ENCODE data around the gene GNB2. TPM values are rescaled to one million over a fixed set of nuclear protein-coding genes. Genes with fewer than 3 reads are reported as not detected.

GNB2 gene
- total and polyA plus RNA-seq, 2 of the 13 experiments (the other 11 are each of a cell fraction or from before 2014, with no cell fraction given): 48.3 to 67.1 TPM

GRCh38 chr7:100723732-100724275 is 50.3 kb downstream of the GNB2 start (continued):
- TF ChIP-seq AKNA (CRISPR knock-in tag; IDR thresholded peaks at IDR 0.05; ENCODE audit: borderline replicate concordance) (no peak), ZBTB25 (CRISPR knock-in tag; IDR thresholded peaks at IDR 0.05) (no peak), SIN3B (IDR thresholded peaks at IDR 0.05; ENCODE audit: low read length) (no peak), SMARCE1 (IDR thresholded peaks at IDR 0.05; ENCODE audit: borderline replicate concordance) (no peak), MATR3 (CRISPR knock-in tag; IDR thresholded peaks at IDR 0.05) (no peak), MZF1 (CRISPR knock-in tag; IDR thresholded peaks at IDR 0.05; ENCODE audit: borderline replicate concordance) (no peak), EEA1 (CRISPR knock-in tag; IDR thresholded peaks at IDR 0.05; ENCODE audit: borderline replicate concordance) (no peak), ZNF33A (CRISPR knock-in tag; IDR thresholded peaks at IDR 0.05; ENCODE audit: borderline replicate concordance) (no peak), ZSCAN5A (CRISPR knock-in tag; IDR thresholded peaks at IDR 0.05; ENCODE audit: borderline replicate concordance) (no peak), ATAD3A (CRISPR knock-in tag; IDR thresholded peaks at IDR 0.05) (no peak), CHD4 (IDR thresholded peaks at IDR 0.05; ENCODE audit: borderline replicate concordance, low read length) (no peak), ZBTB33 (CRISPR knock-in tag; IDR thresholded peaks at IDR 0.05) (no peak; the same call in 1 of the 2 replicates), MBNL3 (CRISPR knock-in tag; conservative IDR thresholded peaks at IDR 0.05) (no peak), SKI (IDR thresholded peaks at IDR 0.05; ENCODE audit: partially characterized antibody) (no peak)
- TF ChIP-seq, protein P1, sequence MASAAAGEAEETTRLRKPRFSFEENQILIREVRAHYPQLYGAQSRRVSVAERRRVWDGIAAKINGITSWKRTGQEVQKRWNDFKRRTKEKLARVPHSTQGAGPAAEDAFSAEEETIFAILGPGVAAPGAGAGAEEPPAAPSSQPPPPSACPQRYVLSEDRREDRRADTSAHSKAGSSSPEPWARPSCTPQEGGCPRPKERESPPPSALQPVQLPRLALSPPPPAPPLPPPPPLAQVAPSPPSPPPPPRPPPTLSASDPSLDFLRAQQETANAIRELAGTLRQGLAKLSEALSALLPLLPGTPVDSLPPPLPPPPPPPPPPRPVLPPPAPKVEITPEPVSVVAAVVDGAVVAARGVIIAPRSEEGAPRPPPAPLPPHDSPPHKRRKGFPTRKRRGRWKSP (CRISPR knock-in tag; IDR thresholded peaks at IDR 0.05): peak; percentile 33; the same call in 1 of the 2 replicates
- TF ChIP-seq, protein P2, sequence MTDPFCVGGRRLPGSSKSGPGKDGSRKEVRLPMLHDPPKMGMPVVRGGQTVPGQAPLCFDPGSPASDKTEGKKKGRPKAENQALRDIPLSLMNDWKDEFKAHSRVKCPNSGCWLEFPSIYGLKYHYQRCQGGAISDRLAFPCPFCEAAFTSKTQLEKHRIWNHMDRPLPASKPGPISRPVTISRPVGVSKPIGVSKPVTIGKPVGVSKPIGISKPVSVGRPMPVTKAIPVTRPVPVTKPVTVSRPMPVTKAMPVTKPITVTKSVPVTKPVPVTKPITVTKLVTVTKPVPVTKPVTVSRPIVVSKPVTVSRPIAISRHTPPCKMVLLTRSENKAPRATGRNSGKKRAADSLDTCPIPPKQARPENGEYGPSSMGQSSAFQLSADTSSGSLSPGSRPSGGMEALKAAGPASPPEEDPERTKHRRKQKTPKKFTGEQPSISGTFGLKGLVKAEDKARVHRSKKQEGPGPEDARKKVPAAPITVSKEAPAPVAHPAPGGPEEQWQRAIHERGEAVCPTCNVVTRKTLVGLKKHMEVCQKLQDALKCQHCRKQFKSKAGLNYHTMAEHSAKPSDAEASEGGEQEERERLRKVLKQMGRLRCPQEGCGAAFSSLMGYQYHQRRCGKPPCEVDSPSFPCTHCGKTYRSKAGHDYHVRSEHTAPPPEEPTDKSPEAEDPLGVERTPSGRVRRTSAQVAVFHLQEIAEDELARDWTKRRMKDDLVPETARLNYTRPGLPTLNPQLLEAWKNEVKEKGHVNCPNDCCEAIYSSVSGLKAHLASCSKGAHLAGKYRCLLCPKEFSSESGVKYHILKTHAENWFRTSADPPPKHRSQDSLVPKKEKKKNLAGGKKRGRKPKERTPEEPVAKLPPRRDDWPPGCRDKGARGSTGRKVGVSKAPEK (CRISPR knock-in tag; IDR thresholded peaks at IDR 0.05; ENCODE audit: borderline replicate concordance): no peak
